Ascending aorta (tissue), 2 donors: ENCODE measurements around the gene SRC. TPM values are rescaled to one million over a fixed set of nuclear protein-coding genes. Genes with fewer than 3 reads are reported as not detected.

Source experiments
- DNase-seq, 2 donors: peaks; one replicate each; pipeline ENCODE4 v3.0.0-alpha.2; 2019; ENCODE audit warnings: low spot score in 2 of 2
- H3K27ac ChIP-seq, 2 donors: fragments of 200-600 bp; sonication (generic); one replicate each; pipeline ENCODE4 v1.5.1; 2016 to 2017; ENCODE audit warnings: mild to moderate bottlenecking in 1 of 2
- H3K27me3 ChIP-seq: fragments of 200-600 bp; sonication (generic); one replicate; pipeline ENCODE4 v1.5.1; 2017
- H3K36me3 ChIP-seq, 2 donors: fragments of 200-600 bp; sonication (generic); one replicate each; pipeline ENCODE4 v1.5.1; 2016
- H3K4me1 ChIP-seq, 2 donors: fragments of 200-600 bp; sonication (generic); one replicate each; pipeline ENCODE4 v1.5.1; 2016 to 2017; ENCODE audit warnings: mild to moderate bottlenecking in 1 of 2
- H3K4me3 ChIP-seq, 2 donors: fragments of 200-600 bp; sonication (generic); one replicate each; pipeline ENCODE4 v1.5.1; 2016 to 2017; ENCODE audit warnings: mild to moderate bottlenecking in 1 of 2
- H3K9me3 ChIP-seq, 2 donors: fragments of 200-600 bp; sonication (generic); one replicate each; pipeline ENCODE4 v1.5.1; 2016
- CTCF ChIP-seq, 3 experiments: fragments of 200-600 bp in 2 of 3; fragments of 450-650 bp in 1 of 3; sonication (generic) in 2 of 3; IDR thresholded peaks; one replicate each; pipeline ENCODE4 v1.5.1; 2016 to 2019; ENCODE audit warnings: antibody characterized with exemption in 3 of 3, mild to moderate bottlenecking in 1 of 3, moderate library complexity in 1 of 3
- intact Hi-C: fragments of 100-400 bp; cut with DNase I; formaldehyde crosslinking; loops from one replicate; pipeline ENCODE4 v1.15.1; 2023
- total RNA-seq: library from RNA; depleted of rRNA; stranded (reverse); fragments of >200 nt; gene quantifications from one replicate; pipeline ENCODE4 v1.1.0, GENCODE V29; 2016

Gene SRC
- total RNA-seq, 1 donor from 2014 or later = 67.4 TPM

GRCh38 chr20:37299718-37300528, 46.0 kb upstream of the SRC start:
- no peak for TF ChIP-seq CTCF (IDR thresholded peaks at IDR 0.05)
- no peak overlapping the region for H3K4me3 ChIP-seq
- peaks cover 14 to 54% of the 10 kb centered on the region in 2 donors for H3K4me1 ChIP-seq
- H3K36me3 ChIP-seq = peaks cover 6 to 19% of the 10 kb centered on the region in 2 donors
- H3K9me3 ChIP-seq = no peaks in the 10 kb centered on the region
- H3K27me3 ChIP-seq = no peaks in the 10 kb centered on the region
- DNase-seq = peak in 1 of 2 donors; percentile 76
- intact Hi-C loops = no loop called here
- peak overlapping the region; percentile 86 to 92 for H3K27ac ChIP-seq

GRCh38 chr20:37301120-37301519, 44.8 kb upstream of the SRC start:
- H3K4me1 ChIP-seq = peaks cover 8 to 46% of the 10 kb centered on the region in 2 donors

GRCh38 chr20:37301558-37301957, 44.4 kb upstream of the SRC start:
- Histone ChIP-seq H3K4me1 (peaks cover 10 to 46% of the 10 kb centered on the region in 2 donors), H3K27me3 (no peaks in the 10 kb centered on the region), H3K36me3 (peaks cover 6 to 19% of the 10 kb centered on the region in 2 donors), H3K4me3 (no peak overlapping the region), H3K9me3 (no peaks in the 10 kb centered on the region), H3K27ac (peak overlapping the region; percentile 76 to 92)
- TF ChIP-seq CTCF (IDR thresholded peaks at IDR 0.05) = no peak
- DNase-seq = no peak
- intact Hi-C loops = no loop called here

More at GRCh38 chr20:37301120-37301519, 44.8 kb upstream of the SRC start:
- DNase-seq = no peak
- no peak for TF ChIP-seq CTCF (IDR thresholded peaks at IDR 0.05)
- H3K27me3 ChIP-seq = no peaks in the 10 kb centered on the region
- intact Hi-C loops = no loop called here
- peaks cover 6 to 19% of the 10 kb centered on the region in 2 donors for H3K36me3 ChIP-seq
- no peak overlapping the region for H3K4me3 ChIP-seq
- peak overlapping the region; percentile 76 to 92 for H3K27ac ChIP-seq
- no peaks in the 10 kb centered on the region for H3K9me3 ChIP-seq

GRCh38 chr20:37302981-37303380, 43.0 kb upstream of the SRC start:
- TF ChIP-seq CTCF (IDR thresholded peaks at IDR 0.05) = no peak
- Histone ChIP-seq H3K9me3 (no peaks in the 10 kb centered on the region), H3K27ac (peak overlapping the region; percentile 76 to 92), H3K36me3 (peaks cover 6 to 21% of the 10 kb centered on the region in 2 donors), H3K27me3 (no peaks in the 10 kb centered on the region), H3K4me3 (no peak overlapping the region), H3K4me1 (peaks cover 10 to 47% of the 10 kb centered on the region in 2 donors)
- peak in 1 of 2 donors; percentile 75 for DNase-seq
- intact Hi-C loops = no loop called here

GRCh38 chr20:37303637-37304036, 42.3 kb upstream of the SRC start:
- intact Hi-C loops = no loop called here
- Histone ChIP-seq H3K27me3 (no peaks in the 10 kb centered on the region), H3K4me1 (peaks cover 8 to 41% of the 10 kb centered on the region in 2 donors), H3K36me3 (peaks cover 6 to 21% of the 10 kb centered on the region in 2 donors), H3K9me3 (no peaks in the 10 kb centered on the region), H3K4me3 (no peak overlapping the region), H3K27ac (peak overlapping the region; percentile 76 to 92)
- TF ChIP-seq CTCF (IDR thresholded peaks at IDR 0.05) = no peak
- DNase-seq = no peak
